Brain microvascular endothelial cell (primary cell): ENCODE measurements around the gene CPT1A.

Experiments used
- DNase-seq: peaks from one replicate; pipeline ENCODE4 v3.0.0-alpha.2; 2020
- H3K27ac ChIP-seq: fragments of 250-450 bp; sonication (Bioruptor Pico); 2 replicates; pipeline ENCODE4 v1.5.1; 2020; ENCODE audit warnings: mild to moderate bottlenecking, moderate library complexity
- H3K27me3 ChIP-seq: fragments of 250-450 bp; sonication (Bioruptor Pico); replicated peaks from 2 replicates; pipeline ENCODE4 v1.5.1; 2020; ENCODE audit warnings: mild to moderate bottlenecking
- H3K36me3 ChIP-seq: fragments of 250-450 bp; sonication (Bioruptor Pico); replicated peaks from 2 replicates; pipeline ENCODE4 v1.5.1; 2020; ENCODE audit warnings: mild to moderate bottlenecking
- H3K4me3 ChIP-seq: 2 replicates; pipeline ENCODE4 v1.5.1; 2011; ENCODE audit warnings: low read depth, mild to moderate bottlenecking, control low read depth, low read length, moderate library complexity
- in situ Hi-C: cut with HindIII; loops from 2 replicates; pipeline ENCODE4 v1.10.0; 2017; ENCODE audit warnings: low sequenced_read_pairs, low pct_ligation_motif_present
- TF ChIP-seq, protein P1 (sequence below): IDR thresholded peaks from 2 replicates; pipeline ENCODE4 v1.5.1; 2011; ENCODE audit warnings: low read depth, mild to moderate bottlenecking, moderate library complexity, low read length, control low read depth, inconsistent platforms; ENCODE audit errors: missing control alignments

The CPT1A gene

DNA sequence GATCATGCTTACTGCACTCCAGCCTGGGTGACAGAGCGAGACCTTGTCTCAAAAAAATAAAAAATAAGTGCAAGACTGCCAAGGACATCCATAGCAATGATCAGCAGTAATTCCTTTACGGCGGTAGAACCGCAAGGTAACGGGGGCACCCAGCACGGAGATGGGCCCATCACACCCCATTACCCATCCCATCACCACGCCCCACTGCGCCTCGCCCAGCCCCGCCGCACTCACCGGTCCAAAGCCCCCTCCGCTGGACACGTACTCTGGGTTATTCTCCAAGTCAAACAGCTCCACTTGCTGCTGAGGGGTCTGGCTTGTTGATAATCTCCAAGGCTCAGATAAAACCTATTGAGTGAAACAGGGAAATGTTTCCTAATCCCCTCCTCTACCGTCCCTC lies 81.7 kb downstream of the CPT1A start:
- no peaks in the 10 kb centered on the region for H3K36me3 ChIP-seq

DNA sequence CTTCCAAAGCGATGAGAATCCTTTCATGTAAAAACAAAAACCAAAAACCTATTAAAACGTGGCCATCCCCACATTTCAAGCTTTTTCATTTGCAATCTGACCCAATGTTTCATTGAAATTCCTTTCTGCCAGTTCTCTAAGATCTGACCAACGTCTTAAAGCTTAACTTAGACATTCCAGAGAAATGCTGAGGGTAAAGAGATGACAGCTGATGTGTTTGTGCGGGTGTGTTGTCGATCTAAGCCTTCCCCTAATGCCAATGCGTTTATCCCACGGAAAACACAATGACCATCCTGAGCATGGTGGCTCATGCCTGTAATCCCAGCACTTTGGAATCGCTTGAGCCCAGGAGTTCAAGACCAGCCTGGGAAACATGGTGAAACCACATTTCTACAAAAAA lies 84.0 kb downstream of the CPT1A start:
- in situ Hi-C loops: no loop called here
- H3K4me3 ChIP-seq: no peak overlapping the region
- no peak for DNase-seq
- no peak overlapping the region for H3K27ac ChIP-seq
- H3K27me3 ChIP-seq: no peaks in the 10 kb centered on the region
- no peaks in the 10 kb centered on the region for H3K36me3 ChIP-seq
- TF ChIP-seq, protein P1, sequence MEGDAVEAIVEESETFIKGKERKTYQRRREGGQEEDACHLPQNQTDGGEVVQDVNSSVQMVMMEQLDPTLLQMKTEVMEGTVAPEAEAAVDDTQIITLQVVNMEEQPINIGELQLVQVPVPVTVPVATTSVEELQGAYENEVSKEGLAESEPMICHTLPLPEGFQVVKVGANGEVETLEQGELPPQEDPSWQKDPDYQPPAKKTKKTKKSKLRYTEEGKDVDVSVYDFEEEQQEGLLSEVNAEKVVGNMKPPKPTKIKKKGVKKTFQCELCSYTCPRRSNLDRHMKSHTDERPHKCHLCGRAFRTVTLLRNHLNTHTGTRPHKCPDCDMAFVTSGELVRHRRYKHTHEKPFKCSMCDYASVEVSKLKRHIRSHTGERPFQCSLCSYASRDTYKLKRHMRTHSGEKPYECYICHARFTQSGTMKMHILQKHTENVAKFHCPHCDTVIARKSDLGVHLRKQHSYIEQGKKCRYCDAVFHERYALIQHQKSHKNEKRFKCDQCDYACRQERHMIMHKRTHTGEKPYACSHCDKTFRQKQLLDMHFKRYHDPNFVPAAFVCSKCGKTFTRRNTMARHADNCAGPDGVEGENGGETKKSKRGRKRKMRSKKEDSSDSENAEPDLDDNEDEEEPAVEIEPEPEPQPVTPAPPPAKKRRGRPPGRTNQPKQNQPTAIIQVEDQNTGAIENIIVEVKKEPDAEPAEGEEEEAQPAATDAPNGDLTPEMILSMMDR: no peak

More for the DNA sequence above, 81.7 kb downstream of the CPT1A start:
- H3K27ac ChIP-seq: no peak overlapping the region
- TF ChIP-seq, protein P1: no peak
- in situ Hi-C loops: no loop called here
- H3K27me3 ChIP-seq: no peaks in the 10 kb centered on the region
- no peak for DNase-seq
- no peak overlapping the region for H3K4me3 ChIP-seq

DNA sequence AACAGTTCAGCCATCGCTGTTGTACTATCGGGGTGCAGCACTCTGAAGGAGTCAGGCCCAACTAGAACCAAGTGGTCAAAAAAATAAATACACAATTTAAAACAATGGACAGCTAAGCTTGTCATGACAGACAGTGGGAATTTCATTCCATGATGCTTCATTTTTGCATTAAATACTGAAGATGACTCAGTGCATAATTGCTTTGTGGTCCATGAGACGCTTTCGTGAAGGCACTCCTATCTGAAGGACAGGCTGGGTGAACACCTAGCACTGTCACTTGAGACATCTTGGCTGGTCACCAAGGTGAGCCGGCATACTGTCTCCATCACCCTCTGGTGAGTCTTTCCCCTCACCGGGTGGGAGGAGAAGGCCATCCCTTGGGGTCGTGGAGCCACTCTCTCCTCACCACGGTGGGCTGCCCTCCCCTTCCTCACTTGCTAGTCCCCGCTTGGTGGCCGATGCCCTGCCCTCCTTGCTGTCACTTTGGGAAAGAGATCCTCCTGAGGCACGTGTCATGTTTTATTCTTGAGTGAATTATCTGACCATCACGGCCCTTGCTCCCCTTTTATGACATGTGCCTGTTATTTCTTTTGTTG lies 85.4 kb downstream of the CPT1A start:
- H3K27ac ChIP-seq: no peak overlapping the region
- H3K36me3 ChIP-seq: no peaks in the 10 kb centered on the region
- in situ Hi-C loops: no loop called here
- TF ChIP-seq, protein P1: no peak
- H3K4me3 ChIP-seq: no peak overlapping the region
- no peaks in the 10 kb centered on the region for H3K27me3 ChIP-seq
- no peak for DNase-seq

DNA sequence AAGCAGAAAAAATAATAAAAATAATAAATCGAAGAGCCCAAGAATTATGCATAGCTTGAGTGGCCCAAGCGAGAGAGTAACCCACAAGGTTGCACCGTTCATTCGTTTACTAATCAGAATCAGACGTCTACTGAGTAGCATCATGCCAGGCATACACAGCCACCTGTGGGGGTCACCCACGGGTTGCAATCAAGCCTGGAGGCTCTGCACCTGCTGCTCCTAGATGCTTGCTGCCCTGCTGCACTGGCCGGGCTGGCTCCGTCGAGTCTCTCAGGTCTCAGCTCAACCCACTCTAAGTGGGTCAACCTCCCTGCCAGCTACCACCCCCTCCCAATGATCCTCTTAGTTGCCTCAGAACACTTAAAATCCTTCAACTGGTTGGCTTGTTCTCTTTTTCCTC lies 88.4 kb downstream of the CPT1A start:
- Histone ChIP-seq H3K27me3 (no peaks in the 10 kb centered on the region), H3K4me3 (no peak overlapping the region), H3K27ac (no peak overlapping the region), H3K36me3 (no peaks in the 10 kb centered on the region)
- DNase-seq: no peak
- TF ChIP-seq, protein P1: no peak
- in situ Hi-C loops: no loop called here

DNA sequence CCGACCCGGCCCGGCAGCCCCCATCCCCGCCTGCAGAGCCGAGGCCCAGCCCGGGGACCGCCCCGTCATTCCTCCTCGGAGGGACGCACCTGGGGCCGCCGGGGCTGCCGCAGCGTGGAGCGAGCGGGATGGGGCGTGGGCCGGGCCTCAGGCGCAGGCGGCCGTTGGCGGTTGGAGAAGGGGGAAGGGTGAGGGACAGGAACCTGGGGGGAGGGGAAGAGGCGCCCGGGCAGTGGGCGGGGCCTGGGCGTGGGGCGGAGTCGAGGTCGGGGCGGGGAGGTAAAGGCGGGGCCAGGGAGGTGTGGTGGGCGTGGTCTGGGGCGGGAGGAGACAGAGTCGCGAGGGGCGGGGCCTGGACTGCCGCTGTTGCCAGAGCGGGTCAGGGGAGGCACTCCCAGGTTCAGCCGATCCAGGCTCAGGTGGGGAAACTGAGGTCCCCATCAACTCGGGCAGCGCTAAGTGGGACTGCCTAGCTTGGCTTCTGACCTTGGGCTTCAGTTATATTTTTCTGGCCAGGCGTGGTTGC lies 90.3 kb downstream of the CPT1A start, which contains the start of gene TESMIN:
TESMIN (minus strand) TSS at position 190 of the 526 bp plus-strand sequence. CDS start 860 bp downstream, outside the sequence.
- in situ Hi-C loops: no loop called here
- TF ChIP-seq, protein P1: no peak
- Histone ChIP-seq H3K27me3 (no peaks in the 10 kb centered on the region), H3K4me3 (peak within 1 kb of the TSS; percentile 36), H3K36me3 (no peaks in the 10 kb centered on the region), H3K27ac (no peak within 1 kb of the TSS)
- peak; percentile 28 for DNase-seq

DNA sequence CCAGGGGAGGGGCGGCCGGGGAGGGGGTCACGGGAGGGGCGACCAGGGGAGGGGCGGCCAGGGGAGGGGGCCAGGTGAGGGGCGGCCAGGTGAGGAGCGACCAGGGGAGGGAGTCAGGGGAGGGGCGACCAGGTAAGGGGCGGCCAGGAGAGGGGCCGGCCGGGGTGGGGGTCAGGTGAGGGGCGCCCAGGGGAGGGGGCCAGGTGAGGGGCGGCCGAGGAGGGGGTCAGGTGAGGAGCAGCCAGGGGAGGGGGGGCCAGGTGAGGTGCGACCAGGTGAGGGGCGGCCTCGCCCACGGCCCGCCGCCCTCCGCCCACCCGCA lies 90.8 kb downstream of the CPT1A start:
- in situ Hi-C loops: no loop called here
- DNase-seq: no peak
- TF ChIP-seq, protein P1: no peak
- Histone ChIP-seq H3K4me3 (no peak overlapping the region), H3K36me3 (no peaks in the 10 kb centered on the region), H3K27ac (no peak overlapping the region), H3K27me3 (no peaks in the 10 kb centered on the region)
